ENCODE data around the gene WNK4. TPM values are rescaled to one million over a fixed set of nuclear protein-coding genes. Genes with fewer than 3 reads are reported as not detected.
"Not testable (repeated sequence)": the region's sequence is repeated elsewhere in the genome, so short reads cannot be mapped to it uniquely, and the experiment has no call there.

WNK4 gene
- total RNA-seq, result 10 to 100 TPM; 32.6 to 54.6 TPM

DNA sequence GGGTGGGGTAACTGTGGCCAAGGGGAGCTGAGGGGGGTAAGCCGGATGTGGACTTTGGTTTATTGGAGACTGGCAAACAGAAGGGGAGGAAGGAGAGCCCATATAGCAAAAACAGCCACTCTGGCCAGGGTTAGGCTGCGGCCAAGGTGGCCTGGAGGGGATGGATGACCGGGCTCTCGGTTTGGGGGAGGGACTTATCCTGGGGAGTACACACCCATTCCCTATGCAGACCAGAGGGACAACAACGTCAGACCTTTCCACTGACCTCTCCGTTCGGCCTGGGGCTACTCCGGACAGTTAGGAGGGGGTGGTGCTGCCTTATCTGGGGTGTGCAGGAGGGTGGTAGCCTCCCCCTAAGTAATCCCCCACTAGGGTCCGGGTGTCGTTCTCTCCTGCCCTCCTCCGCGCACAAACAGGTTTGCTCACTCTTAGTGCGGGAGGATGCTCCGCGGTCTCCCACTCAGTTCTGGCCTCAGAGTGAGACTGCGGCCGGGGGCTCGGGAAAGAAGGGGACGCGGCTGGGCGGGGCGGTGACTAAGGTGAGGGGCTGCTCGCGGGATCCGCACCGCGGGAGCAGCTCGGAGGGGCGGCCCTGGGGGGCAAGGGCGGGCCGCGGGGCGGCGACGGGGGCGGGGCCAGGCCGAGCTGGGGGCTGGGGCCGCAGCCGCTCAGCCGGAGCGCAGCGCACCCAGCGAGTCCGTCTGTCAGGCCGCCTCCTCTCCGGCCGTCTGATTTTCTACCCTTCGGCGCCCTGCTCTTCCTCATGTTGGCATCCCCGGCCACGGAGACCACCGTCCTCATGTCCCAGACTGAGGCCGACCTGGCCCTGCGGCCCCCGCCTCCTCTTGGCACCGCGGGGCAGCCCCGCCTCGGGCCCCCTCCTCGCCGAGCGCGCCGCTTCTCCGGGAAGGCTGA is at the start of gene WNK4:
TSS of gene WNK4 (plus strand) at position 675 of the 915 bp plus-strand sequence. CDS start at position 764, 89 bp downstream.
- Histone ChIP-seq H3K36me3 (no peaks in the 10 kb centered on the region), H3K4me3 (peak within 1 kb of the TSS; percentile 48), H3K9ac (ENCODE audit: low read depth in 2 of 2, low read length in 2 of 2) (peak within 1 kb of the TSS; percentile 77 to 83), H3K9me3 (no peaks in the 10 kb centered on the region), H3K27ac (peak within 1 kb of the TSS; percentile 88), H3K4me1 (no peaks in the 10 kb centered on the region), H3K27me3 (peaks cover 6% of the 10 kb centered on the region)
- intact Hi-C loops (cut with DNase I), result loop anchor here (5.0 kb wide), 1 partner anchor 42 kb away; the partner anchor contains the start of gene BECN1
- TF ChIP-seq, protein P1, sequence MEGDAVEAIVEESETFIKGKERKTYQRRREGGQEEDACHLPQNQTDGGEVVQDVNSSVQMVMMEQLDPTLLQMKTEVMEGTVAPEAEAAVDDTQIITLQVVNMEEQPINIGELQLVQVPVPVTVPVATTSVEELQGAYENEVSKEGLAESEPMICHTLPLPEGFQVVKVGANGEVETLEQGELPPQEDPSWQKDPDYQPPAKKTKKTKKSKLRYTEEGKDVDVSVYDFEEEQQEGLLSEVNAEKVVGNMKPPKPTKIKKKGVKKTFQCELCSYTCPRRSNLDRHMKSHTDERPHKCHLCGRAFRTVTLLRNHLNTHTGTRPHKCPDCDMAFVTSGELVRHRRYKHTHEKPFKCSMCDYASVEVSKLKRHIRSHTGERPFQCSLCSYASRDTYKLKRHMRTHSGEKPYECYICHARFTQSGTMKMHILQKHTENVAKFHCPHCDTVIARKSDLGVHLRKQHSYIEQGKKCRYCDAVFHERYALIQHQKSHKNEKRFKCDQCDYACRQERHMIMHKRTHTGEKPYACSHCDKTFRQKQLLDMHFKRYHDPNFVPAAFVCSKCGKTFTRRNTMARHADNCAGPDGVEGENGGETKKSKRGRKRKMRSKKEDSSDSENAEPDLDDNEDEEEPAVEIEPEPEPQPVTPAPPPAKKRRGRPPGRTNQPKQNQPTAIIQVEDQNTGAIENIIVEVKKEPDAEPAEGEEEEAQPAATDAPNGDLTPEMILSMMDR (IDR thresholded peaks at IDR 0.05), result no peak
- peak; percentile 89 for DNase-seq

GRCh38 chr17:42740699-42741098 is 39.7 kb upstream of the WNK4 start:
- Histone ChIP-seq H3K4me1 (no peaks in the 10 kb centered on the region), H3K36me3 (no peaks in the 10 kb centered on the region), H3K4me3 (no peak overlapping the region), H3K9me3 (no peaks in the 10 kb centered on the region), H3K9ac (ENCODE audit: low read depth in 2 of 2, low read length in 2 of 2) (no peak overlapping the region), H3K27me3 (no peaks in the 10 kb centered on the region), H3K27ac (no peak overlapping the region)
- intact Hi-C loops (cut with DNase I), result no loop called here
- TF ChIP-seq, protein P1 (IDR thresholded peaks at IDR 0.05), result no peak
- DNase-seq, result no peak

- H3K27ac ChIP-seq; H3K9me3 ChIP-seq; H3K9ac ChIP-seq (ENCODE audit: low read depth in 2 of 2, low read length in 2 of 2); DNase-seq; H3K36me3 ChIP-seq; H3K4me1 ChIP-seq; H3K4me3 ChIP-seq; intact Hi-C loops (cut with DNase I); H3K27me3 ChIP-seq: not testable (repeated sequence)
Observed at GRCh38 chr17:42742916-42743315, 37.5 kb upstream of the WNK4 start.

GRCh38 chr17:42743595-42744282 is 36.7 kb upstream of the WNK4 start:
- intact Hi-C loops (cut with DNase I), result no loop called here
- H3K27me3 ChIP-seq, result no peaks in the 10 kb centered on the region
- no peaks in the 10 kb centered on the region for H3K36me3 ChIP-seq
- no peaks in the 10 kb centered on the region for H3K9me3 ChIP-seq
- no peak for DNase-seq
- H3K4me3 ChIP-seq, result peak overlapping the region; percentile 67
- peak overlapping the region; percentile 75 for H3K27ac ChIP-seq
- no peaks in the 10 kb centered on the region for H3K4me1 ChIP-seq
- TF ChIP-seq, protein P1 (IDR thresholded peaks at IDR 0.05), result no peak
- H3K9ac ChIP-seq (ENCODE audit: low read depth in 2 of 2, low read length in 2 of 2), result peak overlapping the region; percentile 83 to 89

DNA sequence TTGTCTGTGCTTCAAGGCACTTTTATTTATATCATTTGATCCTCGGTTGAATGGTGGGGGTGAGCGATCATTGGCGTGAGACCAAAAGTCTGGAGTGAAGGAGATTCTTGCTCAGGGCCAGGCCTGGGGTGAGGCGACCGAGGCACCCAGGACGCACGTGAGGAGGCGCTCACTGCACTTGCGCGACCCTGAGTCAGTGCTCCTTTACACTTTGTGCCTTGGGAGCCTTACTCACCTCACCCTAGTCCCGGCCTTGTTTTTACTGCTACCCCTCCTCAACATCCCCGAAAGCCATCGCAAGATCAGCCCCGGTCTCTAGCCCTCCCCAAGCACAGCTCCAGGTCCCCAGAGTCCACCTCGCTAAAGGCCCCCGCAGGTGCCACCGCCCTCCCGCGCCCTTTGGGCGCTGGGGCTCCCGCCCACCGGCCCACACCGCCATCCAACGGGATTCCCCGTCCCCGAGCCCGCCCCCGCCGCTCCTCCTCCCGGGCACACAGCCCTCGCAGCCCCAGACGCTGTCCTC is 36.1 kb upstream of the WNK4 start:
- Histone ChIP-seq H3K9ac (ENCODE audit: low read depth in 2 of 2, low read length in 2 of 2) (peak overlapping the region; percentile 83 to 89), H3K27ac (peak overlapping the region; percentile 75), H3K9me3 (no peaks in the 10 kb centered on the region), H3K4me1 (no peaks in the 10 kb centered on the region), H3K36me3 (no peaks in the 10 kb centered on the region), H3K4me3 (peak overlapping the region; percentile 67), H3K27me3 (no peaks in the 10 kb centered on the region)
- peak; percentile 79 for DNase-seq
- intact Hi-C loops (cut with DNase I), result no loop called here
- TF ChIP-seq, protein P1 (IDR thresholded peaks at IDR 0.05), result no peak
